Activated CD4-positive, alpha-beta T cell treated with anti-CD3 and anti-CD28 coated beads, Interleukin-2, amount 50 U/mL, for 4 hours (primary cell): Measurements from ENCODE around the gene GMEB2.
"Not testable (repeated sequence)": the region's sequence is repeated elsewhere in the genome, so short reads cannot be mapped to it uniquely, and the experiment has no call there.

Experiments
- DNase-seq, 2 experiments: peaks; one replicate each; pipeline ENCODE4 v3.0.0-alpha.2; 2020

GMEB2 gene

GRCh38 chr20:63656451-63656850 lies 29.6 kb upstream of the GMEB2 start:
- DNase-seq, result no peak

GRCh38 chr20:63655249-63655648 lies 28.3 kb upstream of the GMEB2 start:
- DNase-seq, result no peak

GRCh38 chr20:63653974-63654668 lies 27.2 kb upstream of the GMEB2 start:
- no peak for DNase-seq

- peak; percentile 61 to 67 for DNase-seq
These were observed 26.4 kb upstream of the GMEB2 start, which contains the start of gene STMN3 for GRCh38 chr20:63653041-63653973. Gene STMN3 (minus strand): TSS chr20:63653424. CDS start chr20:63653345, 79 bp downstream.

- peak; percentile 50 for DNase-seq
These were observed 25.5 kb upstream of the GMEB2 start for GRCh38 chr20:63652192-63652980.

- DNase-seq, result no peak
These were observed 25.0 kb upstream of the GMEB2 start for GRCh38 chr20:63651942-63652191.

GRCh38 chr20:63650486-63650885 lies 23.6 kb upstream of the GMEB2 start:
- DNase-seq, result not testable (repeated sequence)

- DNase-seq, result no peak
These were observed 22.1 kb upstream of the GMEB2 start for GRCh38 chr20:63648895-63649589.

- no peak for DNase-seq
These were observed 21.3 kb upstream of the GMEB2 start for GRCh38 chr20:63648190-63648589.

GRCh38 chr20:63645218-63645617 lies 18.3 kb upstream of the GMEB2 start:
- DNase-seq, result no peak

- no peak for DNase-seq
These were observed 17.0 kb upstream of the GMEB2 start for GRCh38 chr20:63643946-63644345.

- no peak for DNase-seq
These were observed 16.6 kb upstream of the GMEB2 start for GRCh38 chr20:63643499-63643898.

GRCh38 chr20:63642527-63643247 lies 15.8 kb upstream of the GMEB2 start:
- DNase-seq, result no peak

- DNase-seq, result peak; percentile 96 to 99
These were observed 15.1 kb upstream of the GMEB2 start for GRCh38 chr20:63641792-63642523.

- peak in 1 of 2 experiments; percentile 45 for DNase-seq
These were observed 14.4 kb upstream of the GMEB2 start for GRCh38 chr20:63641146-63641791.

- not testable (repeated sequence) for DNase-seq
These were observed 13.8 kb upstream of the GMEB2 start for GRCh38 chr20:63640686-63641085.

- no peak for DNase-seq
These were observed 13.2 kb upstream of the GMEB2 start for GRCh38 chr20:63640086-63640485.

- DNase-seq, result peak; percentile 43 to 53
These were observed 12.4 kb upstream of the GMEB2 start for GRCh38 chr20:63639093-63639975.

GRCh38 chr20:63636752-63637628 lies 10.1 kb upstream of the GMEB2 start:
- no peak for DNase-seq
